Lung (tissue), 12 donors: Measurements from ENCODE around the gene TMEM151B. TPM values are rescaled to one million over a fixed set of nuclear protein-coding genes. Genes with fewer than 3 reads are reported as not detected.
"Not testable (repeated sequence)": the region's sequence is repeated elsewhere in the genome, so short reads cannot be mapped to it uniquely, and the experiment has no call there.

Experiments
- ATAC-seq: fragments of 200-7000 bp; cut with Tn5 transposase; one replicate; pipeline ENCODE4 v1.9.1; 2020; ENCODE audit warnings: moderate number of reproducible peaks; ENCODE audit not compliant: insufficient read depth, low FRiP score
- DNase-seq, 3 donors: peaks; one replicate each; pipeline ENCODE4 v3.0.0-alpha.2; 2013 to 2017
- H3K27ac ChIP-seq, 2 donors: one replicate each; pipeline ENCODE4 v1.5.1; 2013; ENCODE audit warnings: mild to moderate bottlenecking in 2 of 2, moderate library complexity in 2 of 2, control low read depth in 1 of 2, inconsistent platforms in 1 of 2, low read depth in 1 of 2, low read length in 1 of 2
- H3K27me3 ChIP-seq, 3 donors: one replicate each; pipeline ENCODE4 v1.5.1; 2013; ENCODE audit warnings: low read length in 2 of 3; ENCODE audit not compliant: control insufficient read depth in 3 of 3, insufficient read depth in 3 of 3
- H3K36me3 ChIP-seq, 4 donors: one replicate each; pipeline ENCODE4 v1.5.1; 2013; ENCODE audit warnings: low read length in 4 of 4, mild to moderate bottlenecking in 1 of 4, moderate library complexity in 1 of 4; ENCODE audit not compliant: control insufficient read depth in 4 of 4, insufficient read depth in 4 of 4
- H3K4me1 ChIP-seq, 5 donors: one replicate each; pipeline ENCODE4 v1.5.1; 2013; ENCODE audit warnings: low read length in 5 of 5, mild to moderate bottlenecking in 2 of 5, moderate library complexity in 1 of 5; ENCODE audit not compliant: control insufficient read depth in 5 of 5, insufficient read depth in 5 of 5
- H3K4me3 ChIP-seq: one replicate; pipeline ENCODE4 v1.5.1; 2013; ENCODE audit warnings: mild to moderate bottlenecking, control low read depth, moderate library complexity
- H3K9ac ChIP-seq, 2 donors: one replicate each; pipeline ENCODE4 v1.5.1; 2013; ENCODE audit warnings: low read length in 2 of 2, control low read depth in 1 of 2; ENCODE audit not compliant: insufficient read depth in 1 of 2
- H3K9me3 ChIP-seq, 4 donors: one replicate each; pipeline ENCODE4 v1.5.1; 2013; ENCODE audit warnings: low read length in 3 of 4, mild to moderate bottlenecking in 1 of 4, moderate library complexity in 1 of 4; ENCODE audit not compliant: control insufficient read depth in 4 of 4, insufficient read depth in 3 of 4
- CTCF ChIP-seq: IDR thresholded peaks from 2 replicates; pipeline ENCODE4 v1.5.1; 2012; ENCODE audit warnings: mild to moderate bottlenecking; ENCODE audit errors: control extremely low read depth, extremely low read depth
- WGBS, 2 donors: extraction: QIAGEN DNeasy Blood & Tissue Kit; methylation state at CpG; one replicate each; pipeline ENCODE4 v1.1.7; 2013; 5-methylcytosine and 5-hydroxymethylcytosine counted together
- polyA plus RNA-seq, 2 donors: library from polyadenylated mRNA; stranded (reverse); fragments of 200-250 nt; gene quantifications; one replicate each; pipeline ENCODE4 v1.2.1, GENCODE V29; 2013
- total RNA-seq, 2 donors: library from RNA; depleted of rRNA in 1 of 2; stranded (reverse); fragments of >200 nt in 1 of 2; gene quantifications; one replicate each; pipeline ENCODE4 v1.2.1, GENCODE V29; 2014 to 2021
- donor health status: control.
- donor health status: control.
- donor health status: Bipolar disorder and iron deficiency.
- donor health status: healthy.
- donor health status: DM: yes; HTN: yes; CAD: no.

Gene TMEM151B
- total and polyA plus RNA-seq, 4 donors, result 0.02 to 0.21 (median 0.08) TPM

GRCh38 chr6:44349904-44350649 lies 79.8 kb downstream of the TMEM151B start:
- H3K4me1 ChIP-seq, result no peaks in the 10 kb centered on the region
- 72 to 80% methylated on average over 6 of the region's 6 CpGs for WGBS, 2 donors
- DNase-seq (no peak), ATAC-seq (no peak)
- H3K27ac ChIP-seq, result no peak overlapping the region
- no peak for TF ChIP-seq CTCF
- H3K9ac ChIP-seq, result no peak overlapping the region
- no peaks in the 10 kb centered on the region for H3K36me3 ChIP-seq
- no peak overlapping the region for H3K4me3 ChIP-seq
- H3K27me3 ChIP-seq, result peaks cover 0 to 8% (median 6%) of the 10 kb centered on the region in 3 donors
- H3K9me3 ChIP-seq, result peaks cover 0 to 2% (median 0%) of the 10 kb centered on the region in 4 donors

- not testable (repeated sequence) for DNase-seq, H3K27ac ChIP-seq, H3K9me3 ChIP-seq, H3K4me1 ChIP-seq, H3K4me3 ChIP-seq, H3K36me3 ChIP-seq, H3K9ac ChIP-seq, H3K27me3 ChIP-seq, ATAC-seq
- WGBS, 2 donors, result 75 to 89% methylated on average over 4 of the region's 4 CpGs
Observed at GRCh38 chr6:44350650-44350994, 80.4 kb downstream of the TMEM151B start.

GRCh38 chr6:44352259-44352658 lies 82.0 kb downstream of the TMEM151B start:
- Histone ChIP-seq H3K27ac (no peak overlapping the region), H3K4me1 (no peaks in the 10 kb centered on the region), H3K27me3 (no peaks in the 10 kb centered on the region), H3K4me3 (no peak overlapping the region), H3K9me3 (peaks cover 0 to 3% (median 0%) of the 10 kb centered on the region in 4 donors), H3K36me3 (no peaks in the 10 kb centered on the region), H3K9ac (no peak overlapping the region)
- no peak for ATAC-seq
- DNase-seq, result no peak
- WGBS, 2 donors, result 84 to 90% methylated on average over 4 of the region's 4 CpGs
- TF ChIP-seq CTCF, result no peak

GRCh38 chr6:44353336-44353735 lies 83.1 kb downstream of the TMEM151B start:
- no peak for TF ChIP-seq CTCF
- ATAC-seq, result no peak
- no peak overlapping the region for H3K9ac ChIP-seq

More at GRCh38 chr6:44353336-44353735, 83.1 kb downstream of the TMEM151B start:
- no peaks in the 10 kb centered on the region for H3K4me1 ChIP-seq
- no peak overlapping the region for H3K27ac ChIP-seq
- peaks cover 0 to 3% (median 0%) of the 10 kb centered on the region in 4 donors for H3K9me3 ChIP-seq
- H3K4me3 ChIP-seq, result no peak overlapping the region
- H3K27me3 ChIP-seq, result no peaks in the 10 kb centered on the region
- H3K36me3 ChIP-seq, result no peaks in the 10 kb centered on the region
- DNase-seq, result no peak
- WGBS, 2 donors, result 64 to 83% methylated on average over 2 of the region's 2 CpGs
